Embryonic facial prominence (tissue), 1 donor: ENCODE data around the gene ZBTB16.

ENCODE experiments used
- DNase-seq: peaks from one replicate; pipeline ENCODE4 v3.0.0-alpha.2; 2016; ENCODE audit errors: extremely low spot score

The ZBTB16 gene

GRCh38 chr11:114130115-114130576 lies 70.6 kb downstream of the ZBTB16 start:
- DNase-seq: no peak

- no peak for DNase-seq
These were observed 71.2 kb downstream of the ZBTB16 start for GRCh38 chr11:114130629-114131277.

DNA sequence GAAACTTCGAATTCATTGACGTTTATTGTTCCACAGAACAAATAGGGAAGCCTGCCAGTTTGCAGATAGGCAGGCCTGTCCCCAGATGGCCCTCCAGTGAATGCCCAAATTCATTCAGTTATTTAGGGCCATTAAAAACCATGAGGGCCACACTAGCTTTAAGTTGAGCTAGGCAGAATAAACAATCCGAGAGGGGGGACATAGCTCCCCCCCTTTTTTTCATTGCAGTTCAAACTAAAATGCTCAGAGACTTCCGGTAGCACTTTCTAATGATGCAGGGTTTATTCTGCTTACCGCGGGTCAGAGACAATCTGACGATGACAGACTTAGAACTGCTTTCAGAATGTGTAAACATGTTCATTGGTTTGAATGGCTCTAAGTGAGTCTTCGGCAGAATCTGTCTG lies 72.0 kb downstream of the ZBTB16 start:
- DNase-seq: no peak

DNA sequence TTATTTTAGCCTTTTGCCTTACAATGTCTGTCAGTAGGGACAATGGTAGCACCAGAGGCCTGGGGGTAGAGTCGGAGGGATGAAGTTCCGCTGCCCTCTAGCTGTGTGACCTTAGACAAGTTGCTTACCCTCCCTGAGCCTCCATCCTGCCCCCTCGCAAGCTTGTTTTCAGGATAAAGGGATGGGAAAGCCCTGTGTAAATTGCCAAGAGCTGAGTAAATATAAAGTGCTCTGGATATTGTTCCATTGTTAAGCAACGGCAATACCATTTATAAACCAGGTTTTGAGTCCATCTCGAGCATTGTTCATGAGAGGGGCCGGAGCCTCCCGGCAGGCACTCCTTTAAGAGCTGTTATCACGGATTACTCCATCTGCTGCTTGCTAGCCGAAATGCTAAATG lies 72.9 kb downstream of the ZBTB16 start:
- no peak for DNase-seq

GRCh38 chr11:114132944-114133394 lies 73.5 kb downstream of the ZBTB16 start:
- DNase-seq: peak; percentile 36

GRCh38 chr11:114133548-114134329 lies 74.2 kb downstream of the ZBTB16 start:
- DNase-seq: no peak

DNA sequence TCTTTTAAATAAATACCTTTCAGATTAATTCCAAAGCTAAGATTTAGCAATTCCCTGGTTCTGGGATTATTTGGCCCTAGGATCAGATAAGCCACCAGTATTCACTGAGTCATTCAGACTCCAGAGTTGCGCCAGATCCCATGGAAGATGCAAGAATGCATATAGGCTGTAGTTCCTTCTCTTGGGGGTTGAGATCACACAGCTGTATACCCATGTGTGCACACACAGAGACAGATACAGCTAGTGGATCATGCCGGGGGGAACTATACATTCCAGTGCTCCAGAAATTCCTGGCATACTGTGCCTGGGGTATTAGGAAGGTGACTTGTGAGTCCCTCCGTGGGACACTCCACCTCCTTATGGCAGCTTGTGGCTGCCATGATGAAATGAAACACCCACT lies 75.4 kb downstream of the ZBTB16 start:
- DNase-seq: no peak

GRCh38 chr11:114135737-114136151 lies 76.2 kb downstream of the ZBTB16 start:
- DNase-seq: no peak

- no peak for DNase-seq
These were observed 77.5 kb downstream of the ZBTB16 start for GRCh38 chr11:114136686-114137640.

GRCh38 chr11:114137838-114138237 lies 78.3 kb downstream of the ZBTB16 start:
- no peak for DNase-seq

DNA sequence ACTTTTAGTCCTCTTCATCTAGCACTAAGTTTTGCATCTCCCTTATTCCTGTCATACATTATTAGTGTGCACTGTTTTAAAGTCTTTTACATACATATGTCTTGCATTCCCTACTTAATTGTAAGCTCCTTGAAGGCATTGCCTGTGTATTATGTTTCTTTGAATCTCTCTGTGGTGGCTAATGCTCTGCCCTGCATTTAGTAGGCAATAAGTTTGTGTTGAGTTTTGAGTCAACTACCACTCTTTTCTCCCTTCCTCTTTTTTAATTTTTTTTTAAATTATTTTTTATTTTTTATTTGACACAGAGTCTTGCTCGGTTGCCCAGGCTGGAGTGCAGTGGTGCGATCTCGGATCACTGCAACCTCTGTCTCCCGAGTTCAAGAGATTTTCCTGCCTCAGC lies 78.9 kb downstream of the ZBTB16 start:
- DNase-seq: no peak

- no peak for DNase-seq
These were observed 81.3 kb downstream of the ZBTB16 start for GRCh38 chr11:114140826-114141225.

- no peak for DNase-seq
These were observed 82.5 kb downstream of the ZBTB16 start for GRCh38 chr11:114141863-114142580.

GRCh38 chr11:114142707-114143106 lies 83.2 kb downstream of the ZBTB16 start:
- DNase-seq: no peak

GRCh38 chr11:114145166-114145775 lies 85.8 kb downstream of the ZBTB16 start:
- no peak for DNase-seq

DNA sequence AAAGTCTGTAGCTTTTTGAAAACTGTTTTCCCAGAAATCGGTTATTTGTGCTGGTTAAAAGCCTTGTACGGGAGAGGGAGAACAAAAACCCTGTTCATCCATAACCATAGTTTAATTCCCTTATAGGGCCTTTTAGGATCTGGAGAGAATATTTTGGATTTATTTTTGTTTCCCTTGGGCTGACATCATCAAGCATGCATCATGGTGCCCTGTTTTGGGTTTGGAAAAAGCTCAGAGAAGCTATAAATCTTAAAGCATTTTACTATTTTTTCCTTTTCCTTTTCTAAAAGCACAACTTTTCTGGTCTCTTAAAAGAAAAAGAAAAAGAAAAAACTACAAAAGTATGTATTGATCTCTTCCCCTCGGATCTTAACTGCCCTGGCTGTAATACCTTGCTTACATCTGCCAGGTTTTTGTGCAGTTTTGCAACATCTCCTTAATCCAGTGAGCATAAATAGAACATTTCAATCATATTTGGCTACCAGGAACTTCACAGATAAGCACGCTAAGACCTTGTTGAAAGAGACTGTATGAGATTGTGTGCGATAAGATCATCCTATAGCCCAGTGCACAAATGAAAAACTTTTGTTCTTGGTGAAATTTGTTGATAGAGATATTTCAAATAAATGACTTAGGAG lies 88.0 kb downstream of the ZBTB16 start:
- no peak for DNase-seq

- DNase-seq: no peak
These were observed 88.5 kb downstream of the ZBTB16 start for GRCh38 chr11:114148013-114148382.

GRCh38 chr11:114149689-114150407 lies 90.3 kb downstream of the ZBTB16 start:
- DNase-seq: no peak

- no peak for DNase-seq
These were observed 91.2 kb downstream of the ZBTB16 start for GRCh38 chr11:114150671-114151070.

GRCh38 chr11:114151631-114152030 lies 92.1 kb downstream of the ZBTB16 start:
- DNase-seq: no peak
